H1 (cell line): ENCODE results near the gene RMND1. TPM values are rescaled to one million over a fixed set of nuclear protein-coding genes. Genes with fewer than 3 reads are reported as not detected.
"Not testable (repeated sequence)": the region's sequence is repeated elsewhere in the genome, so short reads cannot be mapped to it uniquely, and the experiment has no call there.

Source experiments
- CTCF ChIA-PET: fragments of 300-600 bp; sonication (Branson Sonifier 250); formaldehyde crosslinking; loops from one replicate; lab custom pipeline; 2021; ENCODE audit not compliant: partially characterized antibody; lab: Charles Lee
- POLR2A ChIA-PET: fragments of 300-600 bp; sonication (Branson Sonifier 250); formaldehyde crosslinking; loops from one replicate; lab custom pipeline; 2021; ENCODE audit warnings: inconsistent platforms; ENCODE audit not compliant: partially characterized antibody; lab: Charles Lee
- DNase-seq, 2 experiments: peaks; one replicate each; pipeline versions ENCODE4 v3.0.0 to v3.0.0-alpha.2; 2010 to 2022; ENCODE audit warnings: low spot score in 2 of 2, low read depth in 1 of 2, mixed read lengths in 1 of 2
- FAIRE-seq: peaks from 2 replicates; lab custom pipeline; 2011; peaks lifted over from hg19 to GRCh38; lab: Jason Lieb, UNC
- H2AFZ ChIP-seq: 2 replicates; pipeline ENCODE4 v1.8.1; 2012; ENCODE audit warnings: low read length, inconsistent platforms
- H2AK5ac ChIP-seq: 2 replicates; pipeline ENCODE4 v1.6.1; 2013; ENCODE audit warnings: low read depth, low read length
- H2BK120ac ChIP-seq: replicated peaks from 2 replicates; pipeline ENCODE3; 2013; ENCODE audit warnings: low read depth, low read length, inconsistent platforms
- H2BK12ac ChIP-seq: 2 replicates; pipeline ENCODE4 v1.6.1; 2013; ENCODE audit warnings: low read depth, low read length
- H2BK15ac ChIP-seq: 2 replicates; pipeline ENCODE4 v1.6.1; 2013; ENCODE audit warnings: low read length
- H2BK20ac ChIP-seq: 2 replicates; pipeline ENCODE4 v1.6.1; 2013; ENCODE audit warnings: low read length
- H2BK5ac ChIP-seq: 2 replicates; pipeline ENCODE4 v1.6.1; 2013; ENCODE audit warnings: low read depth, low read length
- H3K14ac ChIP-seq: 2 replicates; pipeline ENCODE4 v1.6.1; 2013; ENCODE audit warnings: inconsistent platforms; ENCODE audit not compliant: insufficient read length
- H3K18ac ChIP-seq: 2 replicates; pipeline ENCODE4 v1.6.1; 2013; ENCODE audit warnings: low read length; ENCODE audit errors: extremely low read depth
- H3K23ac ChIP-seq: 2 replicates; pipeline ENCODE4 v1.6.1; 2013; ENCODE audit warnings: inconsistent platforms; ENCODE audit not compliant: insufficient read length
- H3K23me2 ChIP-seq: 2 replicates; pipeline ENCODE4 v1.6.1; 2013; ENCODE audit warnings: low read depth, low read length
- H3K27ac ChIP-seq: 2 replicates; pipeline ENCODE4 v1.6.1; 2011; ENCODE audit warnings: low read depth, low read length, inconsistent platforms
- H3K27me3 ChIP-seq, 4 experiments: replicated peaks in 1 of 4; 1 replicate in 1 of 4; 2 replicates in 3 of 4; pipeline versions ENCODE4 v1.6.1 to v1.8.1; 2011 to 2013; ENCODE audit warnings: low read length in 3 of 4, mild to moderate bottlenecking in 3 of 4, inconsistent platforms in 2 of 4, mixed read lengths in 2 of 4, moderate library complexity in 1 of 4; ENCODE audit not compliant: control insufficient read depth in 3 of 4, insufficient read depth in 3 of 4; ENCODE audit errors: extremely low read depth in 1 of 4
- H3K36me3 ChIP-seq, 4 experiments: 2 replicates each; pipeline versions ENCODE4 v1.6.1 to v1.8.1; 2011 to 2013; ENCODE audit warnings: mild to moderate bottlenecking in 4 of 4, low read length in 3 of 4, moderate library complexity in 2 of 4, control low read depth in 1 of 4, inconsistent platforms in 1 of 4; ENCODE audit not compliant: insufficient read depth in 4 of 4, control insufficient read depth in 2 of 4
- H3K4ac ChIP-seq: replicated peaks from 2 replicates; pipeline ENCODE3; 2013; ENCODE audit warnings: low read length, low read depth, mixed read lengths, inconsistent platforms; ENCODE audit not compliant: insufficient read length
- H3K4me1 ChIP-seq, 4 experiments: replicated peaks in 1 of 4; 1 replicate in 1 of 4; 2 replicates in 3 of 4; pipeline versions ENCODE4 v1.6.1 to v1.8.1; 2011 to 2013; ENCODE audit warnings: low read length in 3 of 4, inconsistent platforms in 2 of 4, mixed read lengths in 1 of 4; ENCODE audit not compliant: insufficient read depth in 4 of 4, control insufficient read depth in 3 of 4
- H3K4me2 ChIP-seq, 2 experiments: 2 replicates each; pipeline versions ENCODE4 v1.6.1 to v1.8.1; 2011 to 2013; ENCODE audit warnings: low read depth in 2 of 2, low read length in 2 of 2, control low read depth in 1 of 2, inconsistent platforms in 1 of 2, mild to moderate bottlenecking in 1 of 2; ENCODE audit not compliant: insufficient read depth in 1 of 2
- H3K4me3 ChIP-seq, 4 experiments: fragments of 200-600, 300-600 bp in 1 of 4; sonication (generic), shearing (Covaris generic), sonication (Bioruptor Twin) in 1 of 4; 2 replicates each; pipeline versions ENCODE4 v1.5.1 to v1.8.1; 2011 to 2016; ENCODE audit warnings: low read length in 4 of 4, low read depth in 3 of 4, control low read depth in 2 of 4, inconsistent platforms in 2 of 4, mild to moderate bottlenecking in 2 of 4, mixed read lengths in 1 of 4, moderate library complexity in 1 of 4; ENCODE audit not compliant: insufficient read depth in 2 of 4; ENCODE audit errors: extremely low read depth in 1 of 4
- H3K56ac ChIP-seq: replicated peaks from 2 replicates; pipeline ENCODE3; 2013; ENCODE audit warnings: low read depth, mild to moderate bottlenecking, mixed read lengths, low read length, inconsistent platforms; ENCODE audit not compliant: insufficient read length
- H3K79me1 ChIP-seq: 2 replicates; pipeline ENCODE4 v1.6.1; 2013; ENCODE audit warnings: low read depth, low read length, control low read depth
- H3K79me2 ChIP-seq, 2 experiments: 2 replicates each; pipeline versions ENCODE4 v1.6.1 to v1.8.1; 2012 to 2013; ENCODE audit warnings: low read length in 2 of 2, mild to moderate bottlenecking in 2 of 2, inconsistent platforms in 1 of 2; ENCODE audit not compliant: insufficient read depth in 2 of 2, control insufficient read depth in 1 of 2
- H3K9ac ChIP-seq, 4 experiments: replicated peaks in 1 of 4; 1 replicate in 1 of 4; 2 replicates in 3 of 4; pipeline versions ENCODE4 v1.6.1 to v1.8.1; 2011 to 2013; ENCODE audit warnings: low read depth in 3 of 4, low read length in 3 of 4, control low read depth in 2 of 4, mild to moderate bottlenecking in 2 of 4, moderate library complexity in 2 of 4, inconsistent platforms in 1 of 4; ENCODE audit errors: extremely low read depth in 1 of 4
- H3K9me3 ChIP-seq, 2 experiments: 2 replicates each; pipeline versions ENCODE4 v1.6.1 to v1.8.1; 2012 to 2013; ENCODE audit warnings: mild to moderate bottlenecking in 2 of 2, moderate library complexity in 2 of 2, control low read depth in 1 of 2, inconsistent platforms in 1 of 2, low read depth in 1 of 2, low read length in 1 of 2, mixed read lengths in 1 of 2; ENCODE audit not compliant: insufficient read depth in 2 of 2
- H4K20me1 ChIP-seq, 2 experiments: replicated peaks in 1 of 2; 2 replicates each; pipeline versions ENCODE3 to v1.8.1; 2011 to 2013; ENCODE audit warnings: inconsistent platforms in 2 of 2, low read length in 2 of 2, mild to moderate bottlenecking in 1 of 2; ENCODE audit not compliant: insufficient read depth in 2 of 2, control insufficient read depth in 1 of 2
- H4K5ac ChIP-seq: 2 replicates; pipeline ENCODE4 v1.6.1; 2013; ENCODE audit warnings: low read length, low read depth, mixed read lengths, inconsistent platforms; ENCODE audit not compliant: insufficient read length
- H4K8ac ChIP-seq: 2 replicates; pipeline ENCODE4 v1.8.0; 2013; ENCODE audit warnings: mild to moderate bottlenecking, moderate library complexity, low read length, inconsistent platforms; ENCODE audit not compliant: insufficient read depth; ENCODE audit errors: extremely low read depth
- H4K91ac ChIP-seq: replicated peaks from 2 replicates; pipeline ENCODE3; 2013; ENCODE audit warnings: low read length, mixed read lengths, inconsistent platforms; ENCODE audit not compliant: insufficient read length
- WGBS, 2 experiments: shearing (Covaris generic) in 1 of 2; methylation state at CpG; one replicate each; pipeline versions ENCODE4 v1.1.6 to v1.1.7; 2013 to 2015; ENCODE audit warnings: low lambda C conversion rate in 2 of 2, mixed read lengths in 2 of 2, inconsistent platforms in 1 of 2, low coverage in 1 of 2, missing lambda C conversion rate in 1 of 2; ENCODE audit not compliant: insufficient replicate concordance in 2 of 2, insufficient coverage in 1 of 2, insufficient read length in 1 of 2; ENCODE audit errors: extremely low coverage in 1 of 2, missing lambda C conversion rate in 1 of 2; 5-methylcytosine and 5-hydroxymethylcytosine counted together
- polyA plus RNA-seq, 7 experiments: library from polyadenylated mRNA; depleted of rRNA in 3 of 7; stranded (reverse) in 5 of 7; unstranded in 2 of 7; fragments of >200 nt in 5 of 7; fragments of 200-250 nt in 2 of 7; gene quantifications; 1 replicate in 5 of 7; 2 replicates in 1 of 7; 4 replicates in 1 of 7; pipeline versions ENCODE4 v1.2.1 to v1.2.3, GENCODE V29; 2011 to 2013; ENCODE audit warnings: missing spikeins in 2 of 7, mixed read lengths in 2 of 7
- total RNA-seq: library from RNA; stranded (reverse); fragmentation: NEBNext Ultra II Directional; extraction: Animal tissue kit (Norgen Biotek cat#: 25700); gene quantifications from 2 replicates; pipeline ENCODE4 v1.2.1, GENCODE V29; 2021

Gene RMND1
- total and polyA plus RNA-seq, 2 of the 8 experiments (the other 6 are each of a cell fraction or from before 2014, with no cell fraction given): 7.3 to 21.9 TPM

DNA sequence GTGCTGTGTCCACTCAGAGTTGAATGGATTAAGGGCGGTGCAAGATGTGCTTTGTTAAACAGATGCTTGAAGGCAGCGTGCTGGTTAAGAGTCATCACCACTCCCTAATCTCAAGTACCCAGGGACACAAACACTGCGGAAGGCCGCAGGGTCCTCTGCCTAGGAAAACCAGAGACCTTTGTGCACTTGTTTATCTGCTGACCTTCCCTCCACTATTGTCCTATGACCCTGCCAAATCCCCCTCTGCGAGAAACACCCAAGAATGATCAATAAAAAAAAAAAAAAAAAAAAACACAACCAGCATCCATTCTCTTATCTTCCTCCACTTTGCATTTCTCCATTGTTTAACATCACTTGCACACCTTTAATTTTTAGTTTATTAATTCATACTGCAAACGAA lies 998 bp downstream of the RMND1 start:
- H4K91ac ChIP-seq, H3K4me1 ChIP-seq, H2AK5ac ChIP-seq, H3K27me3 ChIP-seq, H3K14ac ChIP-seq, H2BK20ac ChIP-seq, H2BK12ac ChIP-seq, H3K18ac ChIP-seq, FAIRE-seq, H2BK15ac ChIP-seq, H3K23me2 ChIP-seq, H3K36me3 ChIP-seq, H4K5ac ChIP-seq, DNase-seq, H3K79me1 ChIP-seq, H4K20me1 ChIP-seq, H2BK120ac ChIP-seq, H3K23ac ChIP-seq, H3K9me3 ChIP-seq, H4K8ac ChIP-seq, H3K27ac ChIP-seq, H3K56ac ChIP-seq, H2BK5ac ChIP-seq, H3K4ac ChIP-seq, H2AFZ ChIP-seq: not testable (repeated sequence)
- POLR2A ChIA-PET: interaction anchor here (0.6 to 3.4 kb wide), 7 partner anchors 9 to 171 kb away, joined by 3 to 18 read pairs (median 5); no protein-coding TSS in a partner anchor
- H3K4me3 ChIP-seq: peak overlapping the region in 3 of 4 experiments; percentile 86 to 92 (median 90); a peak in 7 of 8 replicates
- CTCF ChIA-PET: interaction anchor here (0.7 to 2.0 kb wide), 4 partner anchors 9 to 458 kb away, joined by 3 to 11 read pairs (median 4); no protein-coding TSS in a partner anchor
- WGBS, 2 experiments: 71% methylated on average over 5 of the region's 6 CpGs; no CpG with 5 or more reads in 1 of the 2 experiments
- H3K9ac ChIP-seq: peak overlapping the region in 2 of 4 experiments; percentile 61 to 83; a peak in 2 of 7 replicates
- peaks cover 9 to 62% of the 10 kb centered on the region in 2 experiments for H3K79me2 ChIP-seq
- peak overlapping the region; percentile 71 for H3K4me2 ChIP-seq
